ENCODE measurements around the gene ISY1.

ISY1 gene

GRCh38 chr3:129085165-129085715, 75.6 kb downstream of the ISY1 start:
- DNase-seq, result no peak

- no peak for DNase-seq
These were observed 76.4 kb downstream of the ISY1 start for GRCh38 chr3:129084501-129084900.

- no peak for DNase-seq
These were observed 78.8 kb downstream of the ISY1 start for GRCh38 chr3:129082026-129082425.

- no peak for DNase-seq
These were observed 79.4 kb downstream of the ISY1 start for GRCh38 chr3:129081503-129081902.

- DNase-seq, result no peak
These were observed 82.4 kb downstream of the ISY1 start for GRCh38 chr3:129078510-129078909.
